ENCODE measurements around the gene SH2D3C. TPM values are rescaled to one million over a fixed set of nuclear protein-coding genes. Genes with fewer than 3 reads are reported as not detected.
"Not testable (repeated sequence)": the region's sequence is repeated elsewhere in the genome, so short reads cannot be mapped to it uniquely, and the experiment has no call there.

SH2D3C gene
- total and polyA plus RNA-seq, 8 donors, result 1.4 to 7.1 (median 2.5) TPM

- Histone ChIP-seq H3K36me3 (peaks cover 5 to 36% (median 27%) of the 10 kb centered on the region in 3 donors), H3K4me1 (peaks cover 17 to 34% (median 25%) of the 10 kb centered on the region in 3 donors), H3K27ac (peak overlapping the region; percentile 84 to 93 (median 90)), H3K9me3 (no peaks in the 10 kb centered on the region), H3K4me3 (peak overlapping the region; percentile 73 to 100 (median 98)), H3K27me3 (no peaks in the 10 kb centered on the region)
- TF ChIP-seq, protein P1, sequence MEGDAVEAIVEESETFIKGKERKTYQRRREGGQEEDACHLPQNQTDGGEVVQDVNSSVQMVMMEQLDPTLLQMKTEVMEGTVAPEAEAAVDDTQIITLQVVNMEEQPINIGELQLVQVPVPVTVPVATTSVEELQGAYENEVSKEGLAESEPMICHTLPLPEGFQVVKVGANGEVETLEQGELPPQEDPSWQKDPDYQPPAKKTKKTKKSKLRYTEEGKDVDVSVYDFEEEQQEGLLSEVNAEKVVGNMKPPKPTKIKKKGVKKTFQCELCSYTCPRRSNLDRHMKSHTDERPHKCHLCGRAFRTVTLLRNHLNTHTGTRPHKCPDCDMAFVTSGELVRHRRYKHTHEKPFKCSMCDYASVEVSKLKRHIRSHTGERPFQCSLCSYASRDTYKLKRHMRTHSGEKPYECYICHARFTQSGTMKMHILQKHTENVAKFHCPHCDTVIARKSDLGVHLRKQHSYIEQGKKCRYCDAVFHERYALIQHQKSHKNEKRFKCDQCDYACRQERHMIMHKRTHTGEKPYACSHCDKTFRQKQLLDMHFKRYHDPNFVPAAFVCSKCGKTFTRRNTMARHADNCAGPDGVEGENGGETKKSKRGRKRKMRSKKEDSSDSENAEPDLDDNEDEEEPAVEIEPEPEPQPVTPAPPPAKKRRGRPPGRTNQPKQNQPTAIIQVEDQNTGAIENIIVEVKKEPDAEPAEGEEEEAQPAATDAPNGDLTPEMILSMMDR (IDR thresholded peaks at IDR 0.05), result peak; percentile 80 to 94 (median 94)
- FAIRE-seq (no peak), DNase-seq (peak; percentile 84 to 97 (median 91)), ATAC-seq (peak; percentile 68 to 77 (median 72))
- intact Hi-C loops (cut with DNase I), result no loop called here
- 0 to 1% methylated on average over 51 to 113 of the region's 123 CpGs for WGBS, 2 donors
These were observed 6.8 kb upstream of the SH2D3C start for GRCh38 chr9:127785023-127785932.

DNA sequence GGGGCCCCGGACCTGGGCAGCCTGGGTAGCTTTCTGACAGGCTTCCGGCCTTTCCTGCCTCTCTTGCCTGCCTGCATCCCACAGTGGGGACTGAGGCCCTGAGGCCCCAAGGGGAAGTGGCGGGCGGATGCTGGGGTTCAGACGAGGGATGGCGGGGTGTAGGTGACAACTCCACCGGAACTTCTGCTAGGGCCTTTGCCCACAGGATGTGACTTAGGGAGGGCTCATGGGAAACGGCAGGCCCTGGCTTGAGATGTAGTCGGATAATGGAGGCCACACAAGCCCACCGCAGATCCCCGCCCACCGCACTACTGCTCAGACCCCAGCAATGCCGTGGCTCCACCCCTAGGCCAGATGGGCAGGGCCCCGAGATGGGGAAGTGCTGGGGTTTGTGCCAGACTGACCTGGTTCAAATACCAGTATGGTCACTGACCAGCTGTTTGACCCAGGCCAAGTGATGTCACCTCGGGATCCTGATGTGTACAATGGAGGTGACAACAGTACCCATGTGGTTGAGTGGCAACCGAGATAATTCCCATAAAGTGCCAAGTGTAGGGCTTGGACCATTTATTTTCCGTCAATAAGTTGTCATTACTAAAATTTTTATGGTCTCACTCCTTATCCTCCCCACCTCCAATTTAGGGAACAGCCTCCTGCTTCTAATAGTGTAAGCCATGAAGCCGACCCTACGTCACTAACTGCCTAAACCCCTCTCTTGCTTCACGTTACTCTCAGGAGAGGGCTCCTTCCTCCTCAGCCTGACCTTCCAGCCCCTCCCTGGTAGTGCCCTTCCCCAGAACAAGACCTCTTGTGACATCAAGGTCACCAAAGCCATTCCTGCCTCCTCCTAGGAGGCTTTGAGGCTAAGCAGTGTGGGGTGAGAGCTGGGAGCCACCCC lies 4.9 kb upstream of the SH2D3C start:
- no peaks in the 10 kb centered on the region for H3K27me3 ChIP-seq
- TF ChIP-seq, protein P1 (IDR thresholded peaks at IDR 0.05), result no peak
- 75 to 88% methylated on average over 20 of the region's 20 CpGs for WGBS, 2 donors
- no peak for FAIRE-seq
- no peak for ATAC-seq
- peak in 2 of 6 donors; percentile 64 to 80 for DNase-seq
- peak overlapping the region in 2 of 4 donors; percentile 22 to 52 for H3K27ac ChIP-seq
- intact Hi-C loops (cut with DNase I), result no loop called here
- H3K4me1 ChIP-seq, result peaks cover 11 to 16% (median 16%) of the 10 kb centered on the region in 3 donors
- peaks cover 0 to 17% (median 10%) of the 10 kb centered on the region in 3 donors for H3K36me3 ChIP-seq
- H3K9me3 ChIP-seq, result no peaks in the 10 kb centered on the region
- H3K4me3 ChIP-seq, result no peak overlapping the region

- no peak for DNase-seq
- H3K4me3 ChIP-seq, result no peak overlapping the region
- 89 to 94% methylated on average over 4 of the region's 4 CpGs for WGBS, 2 donors
- H3K27me3 ChIP-seq, result no peaks in the 10 kb centered on the region
- H3K4me1 ChIP-seq, result peaks cover 0 to under 1% (median under 1%) of the 10 kb centered on the region in 3 donors
- no peak overlapping the region for H3K27ac ChIP-seq
- intact Hi-C loops (cut with DNase I), result no loop called here
- peaks cover 0 to 1% (median 0%) of the 10 kb centered on the region in 3 donors for H3K36me3 ChIP-seq
- no peak for ATAC-seq
- no peak for FAIRE-seq
- no peaks in the 10 kb centered on the region for H3K9me3 ChIP-seq
- TF ChIP-seq, protein P1 (IDR thresholded peaks at IDR 0.05), result no peak
These were observed 3.3 kb upstream of the SH2D3C start for GRCh38 chr9:127781806-127782205.

GRCh38 chr9:127780909-127781308 lies 2.4 kb upstream of the SH2D3C start:
- DNase-seq; H3K36me3 ChIP-seq; FAIRE-seq; H3K4me1 ChIP-seq; H3K4me3 ChIP-seq; H3K27me3 ChIP-seq; intact Hi-C loops (cut with DNase I); ATAC-seq; H3K27ac ChIP-seq; H3K9me3 ChIP-seq: not testable (repeated sequence)
- WGBS, 2 donors, result 90 to 95% methylated on average over 9 of the region's 9 CpGs

Measured in pancreas (tissue), 10 donors.